IMR-90 (cell line): Measurements from ENCODE around the gene HHLA2. TPM values are rescaled to one million over a fixed set of nuclear protein-coding genes. Genes with fewer than 3 reads are reported as not detected.

ENCODE experiments used
- ATAC-seq: fragments of 200-7000 bp; cut with Tn5 transposase; 2 replicates; pipeline ENCODE4 v1.9.1; 2020; ENCODE audit warnings: low read depth, mild to moderate bottlenecking, moderate library complexity
- BruUV-seq: library from RNA; stranded (reverse); fragments of 400-500 nt; replicated peaks from 2 replicates; lab custom pipeline; 2021; lab: Mats Ljungman, UMichigan
- CTCF ChIA-PET: fragments of 300-600 bp; formaldehyde crosslinking; extraction: SDS; loops from one replicate; lab custom pipeline; 2021; ENCODE audit warnings: antibody characterized with exemption; lab: Yijun Ruan, JAX
- POLR2A ChIA-PET: fragments of 300-600 bp; sonication (Branson Sonifier 250); formaldehyde crosslinking; loops from one replicate; lab custom pipeline; 2022; ENCODE audit warnings: antibody characterized with exemption; ENCODE audit not compliant: unreplicated experiment; lab: Charles Lee
- DNase-seq: peaks from one replicate; pipeline ENCODE4 v3.0.0; 2013
- H2AFZ ChIP-seq: replicated peaks from 2 replicates; pipeline ENCODE3; 2013; ENCODE audit warnings: low read length, mild to moderate bottlenecking; ENCODE audit not compliant: poor library complexity
- H2AK5ac ChIP-seq: 2 replicates; pipeline ENCODE4 v1.6.1; 2013; ENCODE audit warnings: low read depth, low read length, inconsistent platforms
- H2AK9ac ChIP-seq: replicated peaks from 2 replicates; pipeline ENCODE3; 2013; ENCODE audit warnings: mild to moderate bottlenecking, low read depth, low read length, moderate library complexity; ENCODE audit not compliant: poor library complexity
- H2BK120ac ChIP-seq: 2 replicates; pipeline ENCODE4 v1.6.1; 2013; ENCODE audit warnings: low read depth, low read length, inconsistent platforms
- H2BK15ac ChIP-seq: 3 replicates; pipeline ENCODE4 v1.6.1; 2013; ENCODE audit warnings: low read depth, low read length, inconsistent platforms
- H2BK20ac ChIP-seq: 2 replicates; pipeline ENCODE4 v1.6.1; 2013; ENCODE audit warnings: low read depth, mild to moderate bottlenecking, inconsistent platforms, low read length, moderate library complexity
- H2BK5ac ChIP-seq: 2 replicates; pipeline ENCODE4 v1.6.1; 2013; ENCODE audit warnings: mild to moderate bottlenecking, low read depth, low read length, inconsistent platforms; ENCODE audit not compliant: poor library complexity, severe bottlenecking
- H3K14ac ChIP-seq: replicated peaks from 2 replicates; pipeline ENCODE4 v1.6.1; 2013; ENCODE audit warnings: low read depth, low read length, inconsistent platforms
- H3K18ac ChIP-seq: 2 replicates; pipeline ENCODE4 v1.6.1; 2013; ENCODE audit warnings: low read depth, low read length, control low read depth
- H3K23ac ChIP-seq: 2 replicates; pipeline ENCODE4 v1.6.1; 2013; ENCODE audit warnings: low read depth, low read length, inconsistent platforms
- H3K27ac ChIP-seq: 2 replicates; pipeline ENCODE4 v1.5.1; 2013; ENCODE audit warnings: mild to moderate bottlenecking, control low read depth, low read length; ENCODE audit not compliant: insufficient read depth
- H3K27me3 ChIP-seq: 2 replicates; pipeline ENCODE4 v1.6.1; 2013; ENCODE audit warnings: low read length; ENCODE audit not compliant: control insufficient read depth, insufficient read depth
- H3K36me3 ChIP-seq: 2 replicates; pipeline ENCODE4 v1.6.1; 2013; ENCODE audit warnings: low read length, mixed read lengths; ENCODE audit not compliant: control insufficient read depth, insufficient read depth
- H3K4ac ChIP-seq: 2 replicates; pipeline ENCODE4 v1.6.1; 2013; ENCODE audit warnings: low read depth, low read length, inconsistent platforms
- H3K4me1 ChIP-seq: 2 replicates; pipeline ENCODE4 v1.6.1; 2013; ENCODE audit warnings: low read length, mixed read lengths; ENCODE audit not compliant: control insufficient read depth, insufficient read depth
- H3K4me2 ChIP-seq: 2 replicates; pipeline ENCODE4 v1.6.1; 2013; ENCODE audit warnings: low read depth, mild to moderate bottlenecking, control low read depth, low read length, moderate library complexity
- H3K4me3 ChIP-seq: 2 replicates; pipeline ENCODE4 v1.5.1; 2013; ENCODE audit warnings: low read depth, mild to moderate bottlenecking, control low read depth, low read length, moderate library complexity; ENCODE audit not compliant: insufficient read depth
- H3K56ac ChIP-seq: 2 replicates; pipeline ENCODE4 v1.6.1; 2013; ENCODE audit warnings: low read length, inconsistent platforms; ENCODE audit not compliant: insufficient read depth; ENCODE audit errors: extremely low read depth
- H3K79me1 ChIP-seq, 2 experiments: 2 replicates each; pipeline ENCODE4 v1.6.1; 2013; ENCODE audit warnings: low read length in 2 of 2, inconsistent platforms in 1 of 2, low read depth in 1 of 2
- H3K9ac ChIP-seq: 2 replicates; pipeline ENCODE4 v1.6.1; 2013; ENCODE audit warnings: low read depth, low read length, control low read depth
- H3K9me1 ChIP-seq: 2 replicates; pipeline ENCODE4 v1.6.1; 2013; ENCODE audit warnings: low read length, inconsistent platforms; ENCODE audit not compliant: insufficient read depth
- H3K9me3 ChIP-seq: 2 replicates; pipeline ENCODE4 v1.6.1; 2013; ENCODE audit warnings: low read length; ENCODE audit not compliant: control insufficient read depth, insufficient read depth
- H4K20me1 ChIP-seq: 2 replicates; pipeline ENCODE4 v1.6.1; 2013; ENCODE audit warnings: low read length, inconsistent platforms; ENCODE audit not compliant: insufficient read depth
- H4K5ac ChIP-seq: 2 replicates; pipeline ENCODE4 v1.6.1; 2013; ENCODE audit warnings: mild to moderate bottlenecking, low read depth, low read length, control low read depth
- H4K8ac ChIP-seq, 2 experiments: 2 replicates each; pipeline ENCODE4 v1.6.1; 2013; ENCODE audit warnings: low read depth in 2 of 2, low read length in 2 of 2, control low read depth in 1 of 2, inconsistent platforms in 1 of 2
- H4K91ac ChIP-seq: 2 replicates; pipeline ENCODE4 v1.6.1; 2013; ENCODE audit warnings: low read depth, low read length, inconsistent platforms; ENCODE audit not compliant: insufficient read depth
- MAFK ChIP-seq: IDR thresholded peaks from 2 replicates; pipeline ENCODE4 v1.6.1; 2012; ENCODE audit warnings: low read depth, low read length, improper control_type of control experiment
- MXI1 ChIP-seq: IDR thresholded peaks from 2 replicates; pipeline ENCODE4 v1.6.1; 2012; ENCODE audit warnings: low read depth, mild to moderate bottlenecking, low read length, moderate library complexity, borderline replicate concordance
- NFE2L2 ChIP-seq: fragments of 150-350 bp; IDR thresholded peaks from 2 replicates; pipeline ENCODE4 v1.6.1; 2016; ENCODE audit warnings: low read depth, mild to moderate bottlenecking, low read length
- WGBS, 2 experiments: methylation state at CpG; one replicate each; pipeline versions ENCODE4 v1.1.5 to v1.1.7; 2013; ENCODE audit warnings: missing lambda C conversion rate in 2 of 2; ENCODE audit not compliant: insufficient read length in 1 of 2; ENCODE audit errors: extremely low coverage in 2 of 2; 5-methylcytosine and 5-hydroxymethylcytosine counted together
- dilution Hi-C: fragments of 300-500 bp; cut with HindIII; formaldehyde crosslinking; loops from one replicate; pipeline ENCODE4 v1.14.3; 2018; ENCODE audit warnings: low sequenced_read_pairs; ENCODE audit not compliant: unreplicated experiment
- in situ Hi-C: fragments of 300-500 bp; cut with MboI; formaldehyde crosslinking; loops from 3 replicates; pipeline ENCODE4 v1.14.3; 2019; ENCODE audit warnings: low sequenced_read_pairs, inconsistent platforms, mixed read lengths
- intact Hi-C: fragments of 100-400 bp; cut with micrococcal nuclease; formaldehyde crosslinking; loops from 2 replicates; pipeline ENCODE4 v1.10.0; 2022
- polyA plus RNA-seq, 3 experiments: library from polyadenylated mRNA; depleted of rRNA; stranded (reverse); fragments of >200 nt; gene quantifications; 2 replicates each; pipeline ENCODE4 v1.2.3, GENCODE V29; 2012; ENCODE audit warnings: low replicate concordance in 1 of 3
- total RNA-seq: library from RNA; depleted of rRNA; stranded (reverse); fragments of >200 nt; gene quantifications from 2 replicates; pipeline ENCODE4 v1.2.3, GENCODE V29; 2012

HHLA2 gene
- total and polyA plus RNA-seq, 2 of the 4 experiments (the other 2 are of a cell fraction), result not detected

GRCh38 chr3:108315767-108316301 lies 19.5 kb downstream of the HHLA2 start:
- Histone ChIP-seq H4K91ac (no peak overlapping the region), H3K14ac (no peak overlapping the region), H3K4me3 (no peak overlapping the region), H3K9me1 (no peaks in the 10 kb centered on the region), H2BK20ac (no peak overlapping the region), H3K4me1 (peaks cover 2% of the 10 kb centered on the region; the same call in 1 of the 2 replicates), H3K27me3 (0 out of 2 replicates have a peak, but pooled peaks cover 3% of the 10 kb centered on the region), H3K56ac (no peak overlapping the region), H2AK5ac (no peak overlapping the region), H2BK15ac (no peak overlapping the region), H3K18ac (no peak overlapping the region), H3K4ac (no peak overlapping the region), H2BK5ac (no peak overlapping the region), H3K27ac (no peak overlapping the region), H2AFZ (no peak overlapping the region), H3K9me3 (no peaks in the 10 kb centered on the region), H3K23ac (no peak overlapping the region), H3K36me3 (no peaks in the 10 kb centered on the region), H2AK9ac (no peak overlapping the region), H4K8ac (no peak overlapping the region), H4K5ac (no peak overlapping the region), H3K4me2 (no peak overlapping the region), H3K9ac (no peak overlapping the region), H2BK120ac (no peak overlapping the region), H3K79me1 (no peaks in the 10 kb centered on the region), H4K20me1 (no peaks in the 10 kb centered on the region)
- no TSS peak for BruUV-seq
- intact Hi-C loops (no loop called here), in situ Hi-C loops (no loop called here), dilution Hi-C loops (no loop called here)
- ATAC-seq (no peak), DNase-seq (no peak)
- TF ChIP-seq MXI1, result no peak
- TF ChIP-seq MAFK, result peak; percentile 55; the same call in 1 of the 2 replicates
- TF ChIP-seq NFE2L2, result no peak
- CTCF ChIA-PET, result interaction anchor here (1.6 kb wide), 1 partner anchor 30 kb away, joined by 5 read pairs; no protein-coding TSS in a partner anchor
- POLR2A ChIA-PET, result no interaction called here
- no CpG with 5 or more reads among the region's 2 CpGs for WGBS, 2 experiments
